ENCODE results near the gene ZMYND19. TPM values are rescaled to one million over a fixed set of nuclear protein-coding genes. Genes with fewer than 3 reads are reported as not detected.
"Not testable (repeated sequence)": the region's sequence is repeated elsewhere in the genome, so short reads cannot be mapped to it uniquely, and the experiment has no call there.

ZMYND19 gene
- total RNA-seq, 1 donor from 2014 or later = 10.3 TPM

DNA sequence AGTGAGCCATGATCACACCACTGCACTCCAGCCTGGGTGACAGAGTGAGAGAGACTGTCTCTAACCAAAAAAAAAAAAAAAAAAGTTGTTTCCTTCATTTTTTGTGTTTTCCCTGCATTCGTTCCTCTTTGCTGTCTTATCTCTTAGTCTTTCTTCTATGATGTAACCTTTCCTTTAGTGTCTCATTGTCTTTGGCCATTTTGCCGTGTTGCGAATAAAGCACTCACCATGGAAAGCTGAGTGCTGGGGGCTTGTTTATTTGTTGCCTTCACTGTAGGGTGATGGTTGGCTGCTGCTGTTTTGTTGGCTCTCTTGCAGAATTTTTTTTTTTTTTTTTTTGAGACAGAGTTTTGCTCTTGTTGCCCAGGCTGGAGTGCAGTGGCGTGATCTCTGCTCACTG, 36.2 kb upstream of the ZMYND19 start:
- intact Hi-C loops (cut with DNase I) = no loop called here
- DNase-seq (ENCODE audit: extremely low spot score in 2 of 2) = no peak
- Histone ChIP-seq H3K36me3 (no peaks in the 10 kb centered on the region), H3K4me1 (peaks cover 59% of the 10 kb centered on the region), H3K27ac (no peak overlapping the region), H3K27me3 (no peaks in the 10 kb centered on the region), H3K4me3 (no peak overlapping the region), H3K9me3 (no peaks in the 10 kb centered on the region)
- no peak for TF ChIP-seq POLR2A (IDR thresholded peaks at IDR 0.05)
- TF ChIP-seq POLR2AphosphoS5 (IDR thresholded peaks at IDR 0.05; ENCODE audit: insufficient read depth in 1 of 2, low read depth in 1 of 2) = no peak
- TF ChIP-seq, protein P1, sequence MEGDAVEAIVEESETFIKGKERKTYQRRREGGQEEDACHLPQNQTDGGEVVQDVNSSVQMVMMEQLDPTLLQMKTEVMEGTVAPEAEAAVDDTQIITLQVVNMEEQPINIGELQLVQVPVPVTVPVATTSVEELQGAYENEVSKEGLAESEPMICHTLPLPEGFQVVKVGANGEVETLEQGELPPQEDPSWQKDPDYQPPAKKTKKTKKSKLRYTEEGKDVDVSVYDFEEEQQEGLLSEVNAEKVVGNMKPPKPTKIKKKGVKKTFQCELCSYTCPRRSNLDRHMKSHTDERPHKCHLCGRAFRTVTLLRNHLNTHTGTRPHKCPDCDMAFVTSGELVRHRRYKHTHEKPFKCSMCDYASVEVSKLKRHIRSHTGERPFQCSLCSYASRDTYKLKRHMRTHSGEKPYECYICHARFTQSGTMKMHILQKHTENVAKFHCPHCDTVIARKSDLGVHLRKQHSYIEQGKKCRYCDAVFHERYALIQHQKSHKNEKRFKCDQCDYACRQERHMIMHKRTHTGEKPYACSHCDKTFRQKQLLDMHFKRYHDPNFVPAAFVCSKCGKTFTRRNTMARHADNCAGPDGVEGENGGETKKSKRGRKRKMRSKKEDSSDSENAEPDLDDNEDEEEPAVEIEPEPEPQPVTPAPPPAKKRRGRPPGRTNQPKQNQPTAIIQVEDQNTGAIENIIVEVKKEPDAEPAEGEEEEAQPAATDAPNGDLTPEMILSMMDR (IDR thresholded peaks at IDR 0.05) = no peak

DNA sequence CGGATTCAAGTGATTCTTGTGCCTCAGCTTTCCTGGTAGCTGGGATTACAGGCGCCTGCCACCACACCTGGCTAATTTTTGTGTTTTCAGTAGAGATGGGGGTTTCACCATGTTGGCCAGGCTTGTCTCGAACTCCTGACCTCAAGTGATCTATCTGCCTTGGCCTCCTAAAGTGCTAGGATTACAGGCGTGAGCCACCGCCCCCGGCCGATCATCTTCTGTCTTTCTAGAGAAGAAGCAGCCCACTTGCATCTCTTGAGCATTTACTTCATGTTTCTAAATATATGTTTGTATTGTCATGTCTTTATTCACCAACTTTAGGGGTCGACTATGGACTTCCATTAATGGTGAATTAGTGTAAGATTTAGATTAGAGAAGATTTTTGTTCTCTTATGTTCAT, 31.9 kb upstream of the ZMYND19 start:
- intact Hi-C loops (cut with DNase I); H3K9me3 ChIP-seq; H3K36me3 ChIP-seq; H3K27ac ChIP-seq; DNase-seq (ENCODE audit: extremely low spot score in 2 of 2); H3K4me3 ChIP-seq; H3K27me3 ChIP-seq: not testable (repeated sequence)
- peaks cover 58% of the 10 kb centered on the region for H3K4me1 ChIP-seq

DNA sequence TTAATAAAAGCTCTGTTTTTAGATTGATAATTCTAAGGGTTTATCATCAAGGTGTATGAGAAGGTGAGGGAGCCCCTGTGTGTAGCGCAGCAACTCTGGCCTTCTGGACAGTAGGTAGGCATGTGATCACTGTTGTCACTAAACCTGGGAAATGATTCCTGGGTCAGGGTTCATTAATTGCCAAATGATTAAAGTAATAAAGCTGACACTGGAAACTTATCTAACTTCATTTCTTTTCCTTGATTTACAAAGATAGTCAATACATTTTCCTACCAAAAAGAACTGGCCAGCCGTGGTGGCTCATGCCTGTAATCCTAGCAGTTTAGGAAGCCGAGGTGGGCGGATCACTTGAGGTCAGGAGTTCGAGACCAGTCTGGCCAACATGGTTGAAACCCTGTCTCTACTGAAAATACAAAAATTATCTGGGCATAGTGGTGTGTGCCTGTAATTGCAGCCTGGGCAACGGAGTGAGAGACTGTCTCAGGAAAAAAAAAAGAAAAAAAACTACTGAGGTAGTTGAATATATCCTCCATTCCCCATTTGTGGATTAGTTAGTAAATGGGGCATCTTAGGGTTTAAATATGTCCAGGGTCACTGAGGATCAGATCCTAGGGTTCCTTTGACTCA, 30.9 kb upstream of the ZMYND19 start:
- Histone ChIP-seq H3K4me1 (peaks cover 67% of the 10 kb centered on the region), H3K4me3 (no peak overlapping the region), H3K36me3 (no peaks in the 10 kb centered on the region), H3K9me3 (no peaks in the 10 kb centered on the region), H3K27me3 (no peaks in the 10 kb centered on the region), H3K27ac (no peak overlapping the region)
- intact Hi-C loops (cut with DNase I) = no loop called here
- DNase-seq (ENCODE audit: extremely low spot score in 2 of 2) = no peak
- no peak for TF ChIP-seq POLR2AphosphoS5 (IDR thresholded peaks at IDR 0.05; ENCODE audit: insufficient read depth in 1 of 2, low read depth in 1 of 2)
- no peak for TF ChIP-seq POLR2A (IDR thresholded peaks at IDR 0.05)
- TF ChIP-seq, protein P1 (IDR thresholded peaks at IDR 0.05) = no peak

DNA sequence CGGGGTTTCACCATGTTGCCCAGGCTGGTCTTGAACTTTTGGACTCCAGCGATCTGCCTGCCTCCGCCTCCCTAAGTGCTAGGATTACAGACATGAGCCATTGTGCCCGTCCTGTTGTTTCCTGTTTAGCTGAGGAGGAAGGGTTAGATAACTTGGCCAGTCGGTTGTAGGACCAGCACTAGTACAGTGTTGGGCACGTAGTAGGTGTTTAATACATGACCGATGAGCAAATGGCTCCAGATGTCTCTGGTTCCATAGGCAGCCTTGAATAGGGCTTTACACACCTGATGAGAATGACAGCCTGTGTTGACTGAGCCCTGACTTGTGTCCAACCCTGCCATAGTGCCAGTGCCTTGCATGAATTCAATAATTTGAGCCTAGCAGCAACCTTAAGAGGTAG, 30.3 kb upstream of the ZMYND19 start:
- TF ChIP-seq POLR2AphosphoS5 (IDR thresholded peaks at IDR 0.05; ENCODE audit: insufficient read depth in 1 of 2, low read depth in 1 of 2) (no peak), POLR2A (IDR thresholded peaks at IDR 0.05) (no peak)
- TF ChIP-seq, protein P1 (IDR thresholded peaks at IDR 0.05) = no peak
- Histone ChIP-seq H3K4me1 (peaks cover 62% of the 10 kb centered on the region), H3K27ac (no peak overlapping the region), H3K27me3 (no peaks in the 10 kb centered on the region), H3K9me3 (no peaks in the 10 kb centered on the region), H3K4me3 (peak overlapping the region in 1 of 2 donors; percentile 11), H3K36me3 (peaks cover 0 to 5% of the 10 kb centered on the region in 2 donors)
- no peak for DNase-seq (ENCODE audit: extremely low spot score in 2 of 2)
- intact Hi-C loops (cut with DNase I) = loop anchor here (1.0 kb wide), 1 partner anchor 30 kb away; the partner anchor contains the start of gene ZMYND19

DNA sequence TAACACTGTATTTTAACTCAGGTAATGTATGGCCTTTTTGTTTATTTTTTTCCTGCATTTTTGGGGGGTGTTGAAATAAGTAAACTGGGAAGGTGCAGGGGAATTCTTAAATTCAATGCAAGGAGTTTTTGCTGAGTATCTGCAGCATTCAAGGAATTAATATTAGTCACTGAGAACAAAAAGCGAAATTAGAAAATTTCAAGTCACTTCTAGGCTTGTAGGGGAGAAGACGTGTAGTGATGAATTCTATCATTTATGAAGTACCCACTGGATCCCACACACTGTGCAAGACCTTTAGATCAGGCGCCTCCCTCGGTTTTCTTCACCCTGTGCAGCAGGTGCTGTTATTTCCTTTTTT, 29.7 kb upstream of the ZMYND19 start:
- Histone ChIP-seq H3K9me3 (no peaks in the 10 kb centered on the region), H3K27me3 (no peaks in the 10 kb centered on the region), H3K36me3 (peaks cover 0 to 11% of the 10 kb centered on the region in 2 donors), H3K4me3 (peak overlapping the region; percentile 77 to 92), H3K4me1 (peaks cover 61% of the 10 kb centered on the region), H3K27ac (peak overlapping the region; percentile 76)
- DNase-seq (ENCODE audit: extremely low spot score in 2 of 2) = no peak
- TF ChIP-seq, protein P1 (IDR thresholded peaks at IDR 0.05) = no peak
- TF ChIP-seq POLR2AphosphoS5 (IDR thresholded peaks at IDR 0.05; ENCODE audit: insufficient read depth in 1 of 2, low read depth in 1 of 2) = no peak
- no peak for TF ChIP-seq POLR2A (IDR thresholded peaks at IDR 0.05)
- intact Hi-C loops (cut with DNase I) = loop anchor here (1.0 kb wide), 1 partner anchor 30 kb away; the partner anchor contains the start of gene ZMYND19
